NCI-H2107 treated with DMSO at 0.1 percent for 48 hours (cell line): ENCODE results near the gene METTL9.
"Not testable (repeated sequence)": the region's sequence is repeated elsewhere in the genome, so short reads cannot be mapped to it uniquely, and the experiment has no call there.

ENCODE experiments used
- DNase-seq: peaks from one replicate; lab custom pipeline; 2025; ENCODE audit not compliant: unreplicated experiment; lab: John Stamatoyannopoulos, UW

METTL9 gene

GRCh38 chr16:21610006-21610544, 10.7 kb downstream of the METTL9 start:
- no peak for DNase-seq

GRCh38 chr16:21610766-21611165, 11.4 kb downstream of the METTL9 start:
- DNase-seq = no peak

GRCh38 chr16:21611198-21611555, 11.8 kb downstream of the METTL9 start:
- no peak for DNase-seq

- no peak for DNase-seq
Observed at GRCh38 chr16:21611556-21612384, 12.4 kb downstream of the METTL9 start.

- DNase-seq = no peak
Observed at GRCh38 chr16:21613361-21613760, 14.0 kb downstream of the METTL9 start.

GRCh38 chr16:21613781-21614180, 14.4 kb downstream of the METTL9 start:
- DNase-seq = no peak

GRCh38 chr16:21614896-21615295, 15.5 kb downstream of the METTL9 start:
- no peak for DNase-seq

GRCh38 chr16:21617607-21618006, 18.2 kb downstream of the METTL9 start:
- no peak for DNase-seq

- no peak for DNase-seq
Observed at GRCh38 chr16:21618281-21618680, 18.9 kb downstream of the METTL9 start.

GRCh38 chr16:21619765-21620425, 20.5 kb downstream of the METTL9 start:
- no peak for DNase-seq

GRCh38 chr16:21620592-21620991, 21.2 kb downstream of the METTL9 start:
- DNase-seq = no peak

GRCh38 chr16:21622545-21622944, 23.2 kb downstream of the METTL9 start:
- no peak for DNase-seq

GRCh38 chr16:21625026-21625425, 25.6 kb downstream of the METTL9 start:
- no peak for DNase-seq

GRCh38 chr16:21626659-21627277, 27.4 kb downstream of the METTL9 start:
- DNase-seq = no peak

GRCh38 chr16:21628121-21628726, 28.8 kb downstream of the METTL9 start:
- DNase-seq = no peak

GRCh38 chr16:21628772-21629171, 29.4 kb downstream of the METTL9 start:
- DNase-seq = no peak

GRCh38 chr16:21629616-21630539, 30.5 kb downstream of the METTL9 start:
- not testable (repeated sequence) for DNase-seq

- not testable (repeated sequence) for DNase-seq
Observed at GRCh38 chr16:21630866-21631265, 31.5 kb downstream of the METTL9 start.

- not testable (repeated sequence) for DNase-seq
Observed at GRCh38 chr16:21631376-21631775, 32.0 kb downstream of the METTL9 start.

GRCh38 chr16:21631951-21632575, 32.7 kb downstream of the METTL9 start:
- DNase-seq = not testable (repeated sequence)
